OCI-LY3 (cell line): ENCODE data around the gene MAN2A1.

Experiments
- CTCF ChIP-seq: fragments of 200-600, 300-600 bp; sonication (generic); IDR thresholded peaks from 2 replicates; pipeline ENCODE4 v1.5.1; 2014; ENCODE audit warnings: antibody characterized with exemption, low read length, low read depth
- EZH2phosphoT487 ChIP-seq: fragments of 200-600 bp; shearing (Covaris generic); IDR thresholded peaks from 2 replicates; pipeline ENCODE4 v1.6.1; 2018; ENCODE audit warnings: antibody characterized with exemption, mixed run types, low read depth

GRCh38 chr5:109719978-109720377, 30.3 kb downstream of the MAN2A1 start:
- TF ChIP-seq CTCF (no peak), EZH2phosphoT487 (no peak)
